HG03060 (cell line): ENCODE measurements around the gene ABR.
"Not testable (repeated sequence)": the region's sequence is repeated elsewhere in the genome, so short reads cannot be mapped to it uniquely, and the experiment has no call there.

ENCODE experiments used
- ATAC-seq: cut with Tn5 transposase; IDR thresholded peaks from one replicate; pipeline ENCODE4 v1.9.1; 2021; ENCODE audit warnings: low read depth, moderate number of reproducible peaks; ENCODE audit not compliant: unreplicated experiment

Gene ABR

DNA sequence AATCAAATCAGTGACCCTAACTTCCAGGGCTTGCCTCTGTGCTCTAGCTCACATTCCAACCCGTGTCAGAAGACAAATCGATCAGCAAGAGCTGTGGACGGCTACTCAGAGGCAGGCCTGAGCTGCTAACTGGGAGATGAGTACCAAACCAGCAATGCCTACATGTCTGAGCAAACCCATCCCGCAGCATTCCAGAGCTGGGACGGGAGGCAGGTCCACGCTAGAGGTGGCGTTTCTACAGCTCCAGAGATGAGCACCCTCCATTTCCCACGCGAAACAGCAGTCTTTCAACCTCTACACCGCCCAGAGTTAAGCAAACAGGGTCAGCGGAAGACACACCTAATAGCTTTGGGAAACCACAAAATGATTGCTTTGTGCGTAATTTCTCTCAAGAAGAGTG, 206.7 kb downstream of the ABR start:
- no peak for ATAC-seq

DNA sequence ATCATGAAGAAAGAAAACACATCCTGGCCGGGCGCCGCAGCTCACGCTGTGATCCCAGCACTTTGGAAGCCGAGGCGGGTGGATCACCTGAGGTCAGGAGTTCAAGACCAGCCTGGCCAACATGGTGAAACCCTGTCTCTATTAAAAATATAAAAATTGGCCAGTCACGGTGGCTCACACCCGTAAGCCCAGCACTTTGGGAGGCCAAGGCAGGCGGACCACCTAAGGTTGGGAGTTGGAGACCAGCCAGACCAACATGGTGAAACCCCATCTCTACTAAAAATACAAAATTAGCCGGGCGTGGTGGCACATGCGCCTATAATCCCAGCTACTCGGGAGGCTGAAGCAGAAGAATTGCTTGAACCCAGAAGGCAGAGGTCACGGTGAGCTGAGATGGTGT, 207.9 kb downstream of the ABR start:
- ATAC-seq, result not testable (repeated sequence)

DNA sequence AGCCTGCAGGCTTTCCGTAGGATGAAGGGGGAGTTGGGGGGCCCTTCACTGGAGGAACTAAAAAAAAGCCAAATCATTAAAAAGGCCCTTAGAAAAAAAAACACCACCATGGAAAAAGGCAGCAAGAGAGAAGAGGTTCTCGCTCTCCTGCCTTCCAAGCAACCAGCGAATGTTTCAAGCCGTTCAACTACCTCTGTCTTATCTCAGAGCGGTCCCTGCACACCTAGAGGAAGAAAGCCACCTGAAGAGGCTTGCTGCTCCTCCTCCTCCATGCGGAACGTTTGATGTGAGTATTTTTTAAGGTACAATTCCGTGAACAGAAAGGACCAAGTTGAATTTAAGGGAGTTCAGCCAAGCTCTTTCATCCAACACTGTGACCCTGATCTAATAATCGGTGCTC, 209.4 kb downstream of the ABR start:
- ATAC-seq, result no peak

DNA sequence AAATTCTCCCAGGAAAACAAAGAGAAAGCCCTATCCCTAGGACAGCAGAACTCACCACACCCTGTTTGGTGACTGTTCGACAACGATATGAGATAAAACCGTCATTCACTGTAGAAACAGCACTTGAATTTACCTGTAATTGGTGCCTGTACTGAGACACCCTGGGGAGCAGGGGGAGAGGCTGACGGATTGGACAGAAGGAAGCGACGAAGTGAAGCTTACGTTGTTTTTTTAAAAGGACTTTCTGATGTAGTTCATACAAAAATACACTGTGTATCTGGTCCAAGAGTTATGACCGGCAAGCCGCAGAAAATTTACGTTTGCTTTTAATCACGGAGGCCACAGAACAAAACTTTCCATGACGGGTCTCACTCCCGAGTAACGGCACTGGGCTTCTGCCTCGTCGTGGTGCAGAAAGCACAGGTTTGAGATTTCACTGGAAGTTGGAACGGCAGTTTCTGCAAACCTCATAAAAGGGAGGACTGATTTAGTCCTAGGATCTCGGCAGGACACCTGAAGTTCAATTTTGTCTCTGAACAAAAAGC, 209.9 kb downstream of the ABR start:
- no peak for ATAC-seq

DNA sequence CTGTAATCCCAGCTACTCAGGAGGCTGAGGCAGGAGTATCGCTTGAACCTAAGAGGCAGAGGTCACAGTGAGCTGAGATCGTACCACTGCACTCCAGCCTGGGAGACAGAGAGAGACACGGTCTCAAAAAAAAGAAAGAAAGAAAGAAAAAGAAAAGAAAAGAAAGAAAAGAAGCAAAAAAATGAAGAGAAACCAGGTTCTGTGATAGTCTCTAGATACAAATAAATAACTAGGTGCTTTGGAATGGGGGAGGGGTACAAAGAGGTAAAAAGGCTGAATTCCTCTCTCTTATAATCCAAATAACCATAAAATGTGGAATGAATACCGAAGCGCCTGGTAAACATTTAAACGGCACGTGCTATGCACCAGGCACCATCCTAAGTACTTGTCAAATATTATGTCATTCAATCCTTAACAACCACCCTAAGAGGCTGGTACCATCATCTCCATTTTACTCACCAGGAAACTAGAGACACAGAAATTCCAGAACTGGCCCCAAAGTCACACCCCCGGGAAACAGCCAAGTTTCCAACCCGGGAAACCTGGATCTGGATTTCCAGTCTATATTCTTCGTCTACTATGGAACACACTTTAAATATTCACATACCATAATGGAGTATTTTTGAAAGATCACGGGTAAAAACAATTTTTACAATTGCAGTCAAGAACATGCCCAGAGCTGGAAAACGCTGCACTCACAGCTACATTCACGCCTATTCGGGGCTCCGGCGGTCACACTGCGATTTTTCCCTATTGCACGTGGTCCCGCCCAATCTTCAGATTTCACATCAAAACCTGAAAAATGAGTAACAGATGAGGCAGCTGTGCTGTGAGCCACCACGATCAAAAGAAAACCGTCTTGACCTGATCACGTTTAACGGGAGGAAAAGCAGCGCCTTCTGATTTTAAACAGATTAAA, 210.7 kb downstream of the ABR start:
- no peak for ATAC-seq

DNA sequence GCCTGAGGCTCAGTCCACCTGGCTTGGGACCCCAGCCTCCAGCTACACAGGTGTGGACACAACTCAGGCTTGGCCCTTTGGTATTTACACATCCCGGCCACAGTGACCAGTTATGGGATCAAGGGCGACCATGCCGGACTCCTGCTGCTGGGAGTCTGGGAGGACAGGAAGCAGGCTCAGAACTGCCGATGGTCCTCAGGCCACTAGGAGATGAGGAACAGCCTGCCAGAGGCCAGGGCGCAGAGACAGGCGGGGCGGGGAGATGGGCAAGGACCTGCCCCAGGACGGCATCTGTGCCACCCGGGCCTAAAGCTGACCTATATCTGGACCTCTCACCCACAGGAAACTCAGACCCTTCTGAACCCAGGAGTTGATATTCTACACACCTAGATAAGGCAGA, 212.7 kb downstream of the ABR start:
- no peak for ATAC-seq

DNA sequence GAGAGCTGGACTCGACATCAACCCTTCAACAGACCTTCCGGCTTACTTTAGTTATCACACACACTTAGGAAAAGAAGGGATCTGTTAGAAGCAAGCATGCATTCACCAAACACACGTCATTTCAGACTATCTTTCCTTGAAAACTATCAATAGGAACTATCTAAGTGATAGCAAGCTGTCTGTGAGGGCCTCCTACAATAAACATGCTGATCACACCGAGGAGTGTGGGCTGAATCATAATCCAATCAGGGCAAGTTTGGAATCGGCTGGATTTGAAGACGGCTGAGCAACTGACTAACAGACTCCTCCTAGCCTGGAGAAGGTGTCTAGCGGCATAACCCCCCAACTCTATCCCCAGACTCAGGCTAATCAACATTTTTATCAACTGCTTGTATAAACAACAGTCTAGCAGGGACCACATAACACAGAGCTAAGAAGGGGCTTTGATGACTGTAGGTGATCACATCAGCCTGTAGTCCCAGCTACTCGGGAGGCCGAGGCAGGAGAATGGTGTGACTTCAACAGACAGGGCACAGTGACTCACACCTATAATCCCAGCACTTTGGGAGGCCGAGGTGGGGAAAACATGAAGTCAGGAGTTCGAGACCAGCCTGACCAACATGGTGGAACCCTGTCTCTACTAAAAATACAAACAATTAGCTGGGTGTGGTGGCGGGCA, 214.3 kb downstream of the ABR start:
- ATAC-seq, result no peak

DNA sequence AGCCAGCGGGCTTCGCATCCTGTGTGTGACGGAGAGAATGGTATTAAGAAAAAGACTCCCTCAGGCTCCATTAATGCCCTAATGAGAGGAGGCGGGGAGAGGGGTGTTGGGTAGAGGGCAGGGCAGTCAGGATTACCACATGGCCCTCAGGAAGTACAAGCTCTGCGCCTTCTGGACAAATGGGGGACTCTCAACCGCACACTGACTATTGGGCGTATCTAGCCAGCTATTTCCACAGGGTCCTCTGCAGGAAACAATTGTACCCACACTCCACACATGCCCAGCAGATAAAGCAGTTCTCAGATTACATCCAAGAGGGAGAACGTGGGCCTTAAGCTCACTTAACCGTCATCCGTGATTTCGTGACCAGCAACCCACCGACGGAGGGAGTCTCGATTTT, 214.9 kb downstream of the ABR start:
- no peak for ATAC-seq

DNA sequence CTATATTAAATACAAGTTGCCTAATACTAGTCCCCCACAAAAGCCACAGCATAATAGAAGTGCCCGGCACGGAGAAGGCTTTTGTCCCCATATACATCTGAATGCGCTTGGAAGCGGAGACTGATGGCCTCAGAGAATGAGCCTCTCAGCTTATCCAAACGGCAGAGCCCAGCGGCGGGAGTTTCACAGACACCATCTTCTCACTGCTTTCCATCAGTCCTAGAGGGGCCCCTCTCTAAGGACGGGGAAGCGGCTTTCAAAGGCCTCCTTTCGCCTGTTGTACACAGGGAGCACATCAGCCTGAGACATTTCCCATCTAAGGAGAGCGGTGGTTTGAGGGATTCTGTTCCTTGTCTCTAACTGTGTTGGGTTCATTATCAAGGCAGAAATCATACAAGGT, 217.1 kb downstream of the ABR start:
- no peak for ATAC-seq

DNA sequence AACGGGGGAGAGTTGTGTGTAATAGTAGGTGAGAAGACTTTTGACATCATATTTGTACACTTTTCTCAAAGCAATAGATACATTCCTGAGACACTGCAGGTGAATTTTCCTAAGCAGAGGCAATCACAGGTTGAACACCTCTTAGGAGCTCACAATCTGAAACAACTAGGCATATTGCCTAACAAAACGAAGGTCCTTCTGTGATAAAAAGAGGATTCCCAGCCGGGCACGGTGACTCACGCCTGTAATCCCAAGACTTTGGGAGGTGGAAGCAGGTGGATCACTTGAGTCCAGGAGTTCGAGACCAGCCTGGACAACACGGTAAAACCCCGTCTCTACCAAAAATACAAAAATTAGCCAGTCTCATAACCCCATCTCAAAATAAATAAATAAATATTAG, 217.6 kb downstream of the ABR start:
- ATAC-seq, result no peak

DNA sequence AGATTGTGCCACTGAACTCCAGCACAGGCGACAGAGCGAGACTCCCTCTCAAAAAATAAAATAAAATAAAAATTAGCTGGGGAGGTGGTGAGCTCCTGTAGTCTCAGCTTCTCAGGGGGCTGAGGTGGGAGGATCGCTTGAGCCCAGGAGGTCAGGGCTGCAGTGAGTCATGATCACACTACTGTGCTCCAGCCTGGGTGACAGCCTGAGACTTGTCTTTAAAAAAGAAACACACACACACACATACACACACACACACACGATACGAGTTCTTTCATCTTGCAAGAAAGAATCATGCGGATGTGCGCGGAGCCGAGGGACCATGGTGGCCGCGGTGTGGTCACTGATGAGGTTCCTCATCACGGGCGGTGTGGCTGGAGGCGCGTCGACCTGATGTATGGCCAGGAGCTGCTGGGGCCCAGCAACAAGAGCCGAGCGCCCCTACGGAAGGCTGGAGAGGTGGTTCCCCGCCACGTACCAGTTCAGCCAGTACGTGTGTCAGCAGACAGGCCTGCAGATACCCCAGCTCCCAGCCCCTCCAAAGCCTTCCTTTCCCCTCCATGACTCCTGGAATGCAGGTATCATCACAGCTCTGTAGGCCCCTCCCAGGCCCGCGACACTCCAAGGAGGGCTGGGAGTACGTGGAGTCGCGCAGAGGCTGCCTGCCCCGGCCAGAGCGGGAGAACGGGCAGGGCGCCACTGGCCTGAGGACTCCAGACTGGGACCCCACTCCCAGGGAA, 220.9 kb downstream of the ABR start:
- no peak for ATAC-seq

DNA sequence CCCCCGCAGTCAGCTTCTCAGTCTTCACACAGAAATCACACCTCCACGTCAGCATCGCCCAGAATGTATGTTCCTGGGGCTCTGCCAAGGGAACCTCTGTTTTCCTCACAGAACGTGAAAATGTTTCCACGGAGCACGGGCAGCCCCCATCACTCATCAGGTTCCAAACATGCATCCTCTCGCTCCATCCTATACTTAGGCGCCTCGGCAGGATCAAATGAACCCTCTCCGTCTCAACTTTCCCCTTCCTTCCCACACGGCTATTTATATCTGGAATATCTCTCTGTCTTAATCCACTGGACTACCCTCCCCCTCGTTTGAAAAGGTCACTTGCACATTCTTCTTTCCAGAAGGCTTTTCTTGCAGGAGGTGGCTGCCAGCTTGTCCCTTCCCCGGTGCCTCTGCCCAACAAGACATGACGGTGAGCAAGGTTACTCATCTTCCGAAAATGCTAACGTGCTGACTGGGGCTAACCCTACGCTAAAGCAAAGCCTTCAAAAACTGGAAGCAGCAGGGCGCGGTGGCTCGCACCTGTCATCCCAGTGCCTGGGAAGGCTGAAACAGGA, 221.8 kb downstream of the ABR start:
- no peak for ATAC-seq

DNA sequence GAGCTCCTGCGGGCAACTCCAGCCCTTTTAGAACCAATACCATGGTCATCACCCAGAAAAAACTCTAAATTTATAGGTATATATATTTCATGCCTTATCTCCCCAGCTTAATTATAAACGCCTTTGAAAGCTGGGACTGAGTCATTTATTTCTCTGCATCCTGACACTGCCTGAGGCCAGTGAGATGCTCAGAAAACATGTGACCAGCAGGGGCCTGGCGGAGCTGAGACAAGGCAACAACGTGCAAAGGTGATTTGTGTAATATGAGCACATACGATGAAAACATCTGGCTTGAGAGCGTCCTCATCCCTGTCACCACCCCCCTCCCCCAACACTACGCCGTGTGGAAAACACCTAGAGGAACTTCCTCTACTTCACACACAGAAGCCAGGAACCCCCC, 222.9 kb downstream of the ABR start:
- no peak for ATAC-seq

DNA sequence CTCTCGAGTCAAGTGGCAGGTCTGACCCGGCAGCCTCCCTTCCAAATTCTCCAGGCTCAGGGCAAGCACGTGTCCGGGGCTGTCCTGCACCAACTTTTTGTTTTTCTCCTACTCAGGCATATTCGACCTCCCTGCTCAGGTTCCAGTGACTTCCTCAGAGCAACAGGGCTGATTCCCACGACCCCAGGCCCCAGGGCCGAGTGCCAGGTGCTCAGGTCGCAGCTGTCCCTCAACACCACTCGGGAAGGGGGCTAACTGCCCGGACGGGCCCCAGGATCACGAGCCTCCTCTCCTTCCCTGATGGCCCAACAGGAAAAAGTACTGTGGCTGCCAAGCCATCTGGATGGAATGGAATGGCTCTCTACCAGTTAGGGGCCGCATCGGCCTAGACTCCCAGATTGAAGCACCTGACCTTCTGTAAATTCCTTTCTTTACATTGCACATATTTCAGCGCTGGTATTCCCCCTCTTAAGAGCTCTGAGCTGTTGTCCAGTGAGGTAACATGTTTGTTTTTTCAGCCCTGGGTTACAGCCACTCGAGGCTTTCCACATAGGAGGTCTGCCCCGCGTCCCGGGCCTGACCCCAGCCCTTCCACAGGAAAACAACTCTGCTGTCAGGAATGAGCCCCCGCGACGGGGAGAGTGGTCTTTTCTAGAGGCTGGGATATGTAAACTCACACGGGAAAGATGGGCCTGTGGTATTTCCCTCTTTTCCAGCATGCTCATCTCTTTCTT, 225.2 kb downstream of the ABR start:
- no peak for ATAC-seq

DNA sequence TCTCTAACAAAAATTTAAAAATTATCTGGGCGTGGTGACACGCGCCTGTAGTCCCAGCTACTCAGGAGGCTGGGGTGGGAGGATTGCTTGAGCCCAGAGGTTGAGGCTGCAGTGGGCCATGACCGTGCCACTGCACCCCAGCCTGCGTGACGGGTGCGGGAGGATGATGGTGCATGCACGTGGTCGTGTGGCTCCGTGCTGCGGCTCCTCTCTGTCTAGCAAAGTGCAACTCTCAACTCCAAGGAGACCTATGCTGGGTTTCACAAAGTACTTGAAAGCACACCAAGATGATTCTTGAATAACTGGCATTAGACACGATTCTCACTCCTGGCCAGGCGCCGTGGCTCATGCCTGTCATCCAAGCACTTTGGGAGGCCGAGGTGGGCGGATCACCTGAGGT, 226.0 kb downstream of the ABR start:
- no peak for ATAC-seq
